ENCODE results near the gene ATG7. TPM values are rescaled to one million over a fixed set of nuclear protein-coding genes. Genes with fewer than 3 reads are reported as not detected.

The ATG7 gene
- total RNA-seq, 3 donors from 2014 or later (not counting 1 experiment from before 2014, with no cell fraction given) = 55.3 to 72.9 (median 68.6) TPM

GRCh38 chr3:11434563-11435096 is 162.4 kb downstream of the ATG7 start:
- ATAC-seq (no peak), DNase-seq (no peak)
- Mint-ChIP-seq H3K9me3 (no peaks in the 10 kb centered on the region), H3K36me3 (no peaks in the 10 kb centered on the region), H3K27me3 (ENCODE audit: low read depth in 2 of 2) (no peaks in the 10 kb centered on the region), H3K4me1 (peaks cover 0 to 10% of the 10 kb centered on the region in 2 donors), H3K4me3 (no peak overlapping the region), H3K27ac (no peak overlapping the region)
- H3K9me3 ChIP-seq (ENCODE audit: control insufficient read depth, insufficient read depth, low read length) = no peaks in the 10 kb centered on the region
- H3K27me3 ChIP-seq (ENCODE audit: control insufficient read depth, insufficient read depth, low read length) = no peaks in the 10 kb centered on the region
- H3K4me1 ChIP-seq (ENCODE audit: control insufficient read depth, insufficient read depth, low read length) = no peaks in the 10 kb centered on the region
- H3K36me3 ChIP-seq (ENCODE audit: control insufficient read depth, insufficient read depth, low read length) = no peaks in the 10 kb centered on the region
- H3K27ac ChIP-seq (ENCODE audit: low read length) = no peak overlapping the region
- no peak for TF ChIP-seq CTCF (IDR thresholded peaks at IDR 0.05)
- intact Hi-C loops (cut with micrococcal nuclease) = no loop called here
- WGBS (ENCODE audit: insufficient coverage) = 99% methylated on average over 6 of the region's 6 CpGs
- H3K4me3 ChIP-seq (ENCODE audit: low read length) = no peak overlapping the region

- Histone ChIP-seq H3K36me3 (ENCODE audit: control insufficient read depth, insufficient read depth, low read length) (no peaks in the 10 kb centered on the region), H3K4me1 (ENCODE audit: control insufficient read depth, insufficient read depth, low read length) (no peaks in the 10 kb centered on the region), H3K27me3 (ENCODE audit: control insufficient read depth, insufficient read depth, low read length) (no peaks in the 10 kb centered on the region), H3K27ac (ENCODE audit: low read length) (no peak overlapping the region), H3K4me3 (ENCODE audit: low read length) (no peak overlapping the region), H3K9me3 (ENCODE audit: control insufficient read depth, insufficient read depth, low read length) (no peaks in the 10 kb centered on the region)
- no peaks in the 10 kb centered on the region for H3K9me3 Mint-ChIP-seq
- DNase-seq (no peak), ATAC-seq (no peak)
- intact Hi-C loops (cut with micrococcal nuclease) = no loop called here
- H3K27me3 Mint-ChIP-seq (ENCODE audit: low read depth in 2 of 2) = no peaks in the 10 kb centered on the region
- no peak for TF ChIP-seq CTCF (IDR thresholded peaks at IDR 0.05)
- no peak overlapping the region for H3K27ac Mint-ChIP-seq
- peaks cover 0 to 11% of the 10 kb centered on the region in 2 donors for H3K4me1 Mint-ChIP-seq
- 91% methylated on average over 4 of the region's 7 CpGs for WGBS (ENCODE audit: insufficient coverage)
- H3K4me3 Mint-ChIP-seq = no peak overlapping the region
- no peaks in the 10 kb centered on the region for H3K36me3 Mint-ChIP-seq
These were observed 163.4 kb downstream of the ATG7 start for GRCh38 chr3:11435440-11436165.

GRCh38 chr3:11436775-11437174 is 164.6 kb downstream of the ATG7 start:
- Mint-ChIP-seq H3K27me3 (ENCODE audit: low read depth in 2 of 2) (no peaks in the 10 kb centered on the region), H3K4me3 (no peak overlapping the region), H3K36me3 (no peaks in the 10 kb centered on the region), H3K27ac (no peak overlapping the region), H3K9me3 (no peaks in the 10 kb centered on the region), H3K4me1 (peaks cover 0 to 11% of the 10 kb centered on the region in 2 donors)
- no peak for TF ChIP-seq CTCF (IDR thresholded peaks at IDR 0.05)
- WGBS (ENCODE audit: insufficient coverage) = 92% methylated on average over 2 of the region's 2 CpGs
- DNase-seq (no peak), ATAC-seq (no peak)
- no peak overlapping the region for H3K27ac ChIP-seq (ENCODE audit: low read length)
- H3K4me1 ChIP-seq (ENCODE audit: control insufficient read depth, insufficient read depth, low read length) = no peaks in the 10 kb centered on the region
- H3K9me3 ChIP-seq (ENCODE audit: control insufficient read depth, insufficient read depth, low read length) = no peaks in the 10 kb centered on the region
- intact Hi-C loops (cut with micrococcal nuclease) = no loop called here
- no peaks in the 10 kb centered on the region for H3K27me3 ChIP-seq (ENCODE audit: control insufficient read depth, insufficient read depth, low read length)
- no peaks in the 10 kb centered on the region for H3K36me3 ChIP-seq (ENCODE audit: control insufficient read depth, insufficient read depth, low read length)
- H3K4me3 ChIP-seq (ENCODE audit: low read length) = no peak overlapping the region

Measured in natural killer cell (primary cell).